Measurements from ENCODE around the gene BRD4. TPM values are rescaled to one million over a fixed set of nuclear protein-coding genes. Genes with fewer than 3 reads are reported as not detected.

The BRD4 gene
- total RNA-seq, 2 experiments from 2014 or later: 123 to 125 TPM

- H3K4me3 Mint-ChIP-seq: no peak overlapping the region
Measured at GRCh38 chr19:15298847-15299567, 33.3 kb downstream of the BRD4 start.

GRCh38 chr19:15297416-15298224, 34.7 kb downstream of the BRD4 start:
- no peaks in the 10 kb centered on the region for H3K27me3 Mint-ChIP-seq
- no peak overlapping the region for H3K4me3 Mint-ChIP-seq
- no peak for DNase-seq
- H3K4me1 Mint-ChIP-seq: peaks cover 79% of the 10 kb centered on the region
- peak overlapping the region; percentile 72 for H3K27ac Mint-ChIP-seq
- CTCF ChIA-PET: interaction anchor here (0.6 to 1.5 kb wide), 2 partner anchors 9 to 1416 kb away, joined by 3 to 4 read pairs; no protein-coding TSS in a partner anchor
- ATAC-seq: no peak
- H3K9me3 Mint-ChIP-seq (ENCODE audit: low read depth): no peaks in the 10 kb centered on the region
- peaks cover 11% of the 10 kb centered on the region for H3K36me3 Mint-ChIP-seq

More at GRCh38 chr19:15298847-15299567, 33.3 kb downstream of the BRD4 start:
- Mint-ChIP-seq H3K4me1 (peaks cover 77% of the 10 kb centered on the region), H3K27me3 (no peaks in the 10 kb centered on the region), H3K36me3 (peaks cover 11% of the 10 kb centered on the region), H3K9me3 (ENCODE audit: low read depth) (no peaks in the 10 kb centered on the region), H3K27ac (peak overlapping the region; percentile 55)
- DNase-seq (no peak), ATAC-seq (no peak)
- CTCF ChIA-PET: interaction anchor here (1.3 to 1.9 kb wide), 2 partner anchors 8 to 120 kb away, joined by 3 to 5 read pairs; partner anchors contain the start of gene AKAP8L

- Mint-ChIP-seq H3K36me3 (peaks cover 14% of the 10 kb centered on the region), H3K4me3 (no peak overlapping the region), H3K4me1 (peaks cover 80% of the 10 kb centered on the region), H3K27ac (peak overlapping the region; percentile 72), H3K27me3 (no peaks in the 10 kb centered on the region), H3K9me3 (ENCODE audit: low read depth) (no peaks in the 10 kb centered on the region)
- ATAC-seq (no peak), DNase-seq (no peak)
- CTCF ChIA-PET: interaction anchor here (1.5 kb wide), 1 partner anchor 8 kb away, joined by 3 read pairs; no protein-coding TSS in a partner anchor
Measured at GRCh38 chr19:15296841-15297415, 35.4 kb downstream of the BRD4 start.

GRCh38 chr19:15296353-15296752, 36.0 kb downstream of the BRD4 start:
- no peak overlapping the region for H3K27ac Mint-ChIP-seq

GRCh38 chr19:15294561-15294990, 37.8 kb downstream of the BRD4 start:
- H3K4me3 Mint-ChIP-seq: no peak overlapping the region
- ATAC-seq (no peak), DNase-seq (no peak)
- CTCF ChIA-PET: no interaction called here
- H3K36me3 Mint-ChIP-seq: peaks cover 11% of the 10 kb centered on the region
- H3K4me1 Mint-ChIP-seq: peaks cover 88% of the 10 kb centered on the region
- H3K9me3 Mint-ChIP-seq (ENCODE audit: low read depth): no peaks in the 10 kb centered on the region
- no peak overlapping the region for H3K27ac Mint-ChIP-seq
- H3K27me3 Mint-ChIP-seq: no peaks in the 10 kb centered on the region

More at GRCh38 chr19:15296353-15296752, 36.0 kb downstream of the BRD4 start:
- ATAC-seq (no peak), DNase-seq (no peak)
- no peaks in the 10 kb centered on the region for H3K27me3 Mint-ChIP-seq
- no peak overlapping the region for H3K4me3 Mint-ChIP-seq
- CTCF ChIA-PET: interaction anchor here (1.5 kb wide), 1 partner anchor 7 kb away, joined by 3 read pairs; no protein-coding TSS in a partner anchor
- H3K9me3 Mint-ChIP-seq (ENCODE audit: low read depth): no peaks in the 10 kb centered on the region
- peaks cover 83% of the 10 kb centered on the region for H3K4me1 Mint-ChIP-seq
- peaks cover 15% of the 10 kb centered on the region for H3K36me3 Mint-ChIP-seq

- peak overlapping the region; percentile 18 for H3K27ac Mint-ChIP-seq
- CTCF ChIA-PET: interaction anchor here (1.0 to 1.2 kb wide), 2 partner anchors 10 to 13 kb away, joined by 3 to 6 read pairs; no protein-coding TSS in a partner anchor
- H3K4me1 Mint-ChIP-seq: peaks cover 87% of the 10 kb centered on the region
- H3K36me3 Mint-ChIP-seq: peaks cover 11% of the 10 kb centered on the region
- DNase-seq (no peak), ATAC-seq (no peak)
- H3K9me3 Mint-ChIP-seq (ENCODE audit: low read depth): no peaks in the 10 kb centered on the region
- no peaks in the 10 kb centered on the region for H3K27me3 Mint-ChIP-seq
- no peak overlapping the region for H3K4me3 Mint-ChIP-seq
Measured at GRCh38 chr19:15293781-15294491, 38.4 kb downstream of the BRD4 start.

- H3K27me3 Mint-ChIP-seq: no peaks in the 10 kb centered on the region
- peak overlapping the region; percentile 80 for H3K27ac Mint-ChIP-seq
- peaks cover 11% of the 10 kb centered on the region for H3K36me3 Mint-ChIP-seq
- H3K4me3 Mint-ChIP-seq: no peak overlapping the region
- H3K9me3 Mint-ChIP-seq (ENCODE audit: low read depth): no peaks in the 10 kb centered on the region
- no peak for DNase-seq
- CTCF ChIA-PET: interaction anchor here (1.0 to 1.2 kb wide), 3 partner anchors 11 to 29 kb away, joined by 3 to 6 read pairs (median 3); no protein-coding TSS in a partner anchor
- peak; percentile 37 for ATAC-seq
- H3K4me1 Mint-ChIP-seq: peaks cover 89% of the 10 kb centered on the region
Measured at GRCh38 chr19:15292847-15293582, 39.3 kb downstream of the BRD4 start.

- no peaks in the 10 kb centered on the region for H3K9me3 Mint-ChIP-seq (ENCODE audit: low read depth)
- CTCF ChIA-PET: interaction anchor here (1.0 to 1.7 kb wide), 4 partner anchors 8 to 259 kb away, joined by 3 to 5 read pairs (median 3); no protein-coding TSS in a partner anchor
- no peak overlapping the region for H3K4me3 Mint-ChIP-seq
- H3K27me3 Mint-ChIP-seq: no peaks in the 10 kb centered on the region
- H3K4me1 Mint-ChIP-seq: peaks cover 88% of the 10 kb centered on the region
- no peak for ATAC-seq
- H3K27ac Mint-ChIP-seq: peak overlapping the region; percentile 38
- peaks cover 11% of the 10 kb centered on the region for H3K36me3 Mint-ChIP-seq
- DNase-seq: no peak
Measured at GRCh38 chr19:15292140-15292539, 40.2 kb downstream of the BRD4 start.

GRCh38 chr19:15291548-15292021, 40.8 kb downstream of the BRD4 start:
- ATAC-seq (no peak), DNase-seq (no peak)
- no peak overlapping the region for H3K27ac Mint-ChIP-seq
- CTCF ChIA-PET: interaction anchor here (0.6 to 1.7 kb wide), 4 partner anchors 9 to 520 kb away, joined by 3 to 5 read pairs (median 3); no protein-coding TSS in a partner anchor
- no peaks in the 10 kb centered on the region for H3K9me3 Mint-ChIP-seq (ENCODE audit: low read depth)
- no peak overlapping the region for H3K4me3 Mint-ChIP-seq
- H3K27me3 Mint-ChIP-seq: no peaks in the 10 kb centered on the region
- H3K4me1 Mint-ChIP-seq: peaks cover 87% of the 10 kb centered on the region
- peaks cover 7% of the 10 kb centered on the region for H3K36me3 Mint-ChIP-seq

- Mint-ChIP-seq H3K36me3 (peaks cover 6% of the 10 kb centered on the region), H3K4me3 (no peak overlapping the region), H3K27ac (no peak overlapping the region), H3K9me3 (ENCODE audit: low read depth) (no peaks in the 10 kb centered on the region), H3K4me1 (peaks cover 89% of the 10 kb centered on the region), H3K27me3 (no peaks in the 10 kb centered on the region)
- DNase-seq (no peak), ATAC-seq (no peak)
- CTCF ChIA-PET: interaction anchor here (0.6 to 1.7 kb wide), 4 partner anchors 9 to 521 kb away, joined by 3 to 5 read pairs (median 3); no protein-coding TSS in a partner anchor
Measured at GRCh38 chr19:15291089-15291488, 41.2 kb downstream of the BRD4 start.

GRCh38 chr19:15290166-15290565, 42.2 kb downstream of the BRD4 start:
- Mint-ChIP-seq H3K9me3 (ENCODE audit: low read depth) (no peaks in the 10 kb centered on the region), H3K4me1 (peaks cover 90% of the 10 kb centered on the region), H3K27me3 (no peaks in the 10 kb centered on the region), H3K4me3 (no peak overlapping the region), H3K27ac (no peak overlapping the region), H3K36me3 (peaks cover 4% of the 10 kb centered on the region)
- CTCF ChIA-PET: interaction anchor here (0.6 to 1.0 kb wide), 2 partner anchors 94 to 102 kb away, joined by 3 to 4 read pairs; no protein-coding TSS in a partner anchor
- ATAC-seq (no peak), DNase-seq (no peak)

GRCh38 chr19:15289673-15290072, 42.7 kb downstream of the BRD4 start:
- no peak for DNase-seq
- Mint-ChIP-seq H3K4me1 (peaks cover 90% of the 10 kb centered on the region), H3K4me3 (no peak overlapping the region), H3K27ac (no peak overlapping the region), H3K36me3 (peaks cover 4% of the 10 kb centered on the region), H3K9me3 (ENCODE audit: low read depth) (no peaks in the 10 kb centered on the region), H3K27me3 (no peaks in the 10 kb centered on the region)
- ATAC-seq: no peak
- CTCF ChIA-PET: interaction anchor here (0.5 to 1.2 kb wide), 3 partner anchors 8 to 102 kb away, joined by 3 read pairs; no protein-coding TSS in a partner anchor

Data from activated CD8-positive, alpha-beta memory T cell treated with anti-CD3 and anti-CD28 coated beads, Interleukin-2, amount 10 ng/mL, durations not matched to agents 7 days and 5 days (primary cell).